Right renal cortex interstitium (tissue), 3 donors: ENCODE results near the gene MRPL52. TPM values are rescaled to one million over a fixed set of nuclear protein-coding genes. Genes with fewer than 3 reads are reported as not detected.
"Not testable (repeated sequence)": the region's sequence is repeated elsewhere in the genome, so short reads cannot be mapped to it uniquely, and the experiment has no call there.

Experiments
- DNase-seq, 3 donors: peaks; one replicate each; pipeline ENCODE4 v3.0.0-alpha.2; 2013; ENCODE audit warnings: low read depth in 3 of 3, low spot score in 2 of 3
- polyA plus RNA-seq, 3 donors: library from polyadenylated mRNA; unstranded; fragments of 120-200 nt; gene quantifications; one replicate each; pipeline ENCODE4 v1.2.1, GENCODE V29; 2013; ENCODE audit not compliant: insufficient read length in 3 of 3

Gene MRPL52
- polyA plus RNA-seq, 3 donors = 63.5 to 78.6 (median 75.8) TPM

- no peak for DNase-seq
Measured at GRCh38 chr14:22808388-22809209, 21.1 kb upstream of the MRPL52 start.

- no peak for DNase-seq
Measured at GRCh38 chr14:22811722-22812121, 18.0 kb upstream of the MRPL52 start.

- no peak for DNase-seq
Measured at GRCh38 chr14:22812744-22813143, 16.9 kb upstream of the MRPL52 start.

- DNase-seq = no peak
Measured at GRCh38 chr14:22813145-22813544, 16.5 kb upstream of the MRPL52 start.

- no peak for DNase-seq
Measured at GRCh38 chr14:22814373-22814772, 15.3 kb upstream of the MRPL52 start.

- no peak for DNase-seq
Measured at GRCh38 chr14:22814941-22815713, 14.6 kb upstream of the MRPL52 start, which contains the start of gene SLC7A7. SLC7A7 (minus strand) TSS chr14:22815435; CDS start chr14:22813398, 2,037 bp downstream.

- DNase-seq = no peak
Measured at GRCh38 chr14:22819151-22819988, 10.3 kb upstream of the MRPL52 start.

GRCh38 chr14:22820731-22821130, 9.0 kb upstream of the MRPL52 start:
- DNase-seq = no peak

GRCh38 chr14:22821193-22822015, 8.3 kb upstream of the MRPL52 start:
- no peak for DNase-seq

GRCh38 chr14:22822016-22822570, 7.6 kb upstream of the MRPL52 start:
- DNase-seq = no peak

GRCh38 chr14:22822571-22823098, 7.1 kb upstream of the MRPL52 start:
- DNase-seq = peak in 2 of 3 donors; percentile 76 to 83

GRCh38 chr14:22824711-22825359, 4.9 kb upstream of the MRPL52 start:
- no peak for DNase-seq

GRCh38 chr14:22829076-22829660, 519 bp upstream of the MRPL52 start:
- not testable (repeated sequence) for DNase-seq

- no peak for DNase-seq
Measured at GRCh38 chr14:22830443-22831010, 840 bp downstream of the MRPL52 start.

- no peak for DNase-seq
Measured at GRCh38 chr14:22835505-22835904, 5.8 kb downstream of the MRPL52 start.

- DNase-seq = peak in 1 of 3 donors; percentile 80
Measured at GRCh38 chr14:22836301-22837113, 6.8 kb downstream of the MRPL52 start, which contains the start of gene MMP14. MMP14 (plus strand) TSS chr14:22836585; CDS start chr14:22836818, 233 bp downstream.

- DNase-seq = no peak
Measured at GRCh38 chr14:22837114-22837749, 7.5 kb downstream of the MRPL52 start.
